MM.1S (cell line): ENCODE data around the gene SIRPG.

Experiments
- CTCF ChIP-seq: fragments of 300-600 bp; sonication (generic); IDR thresholded peaks from 2 replicates; pipeline ENCODE4 v1.5.1; 2016; ENCODE audit warnings: antibody characterized with exemption, low read length, mixed read lengths
- EZH2phosphoT487 ChIP-seq: fragments of 300-600 bp; sonication (generic); IDR thresholded peaks from 2 replicates; pipeline ENCODE4 v1.6.1; 2018; ENCODE audit warnings: antibody characterized with exemption, low read length

GRCh38 chr20:1666802-1667201 is 9.2 kb upstream of the SIRPG start:
- no peak for TF ChIP-seq CTCF
- no peak for TF ChIP-seq EZH2phosphoT487
